ENCODE measurements around the gene TWSG1.

Gene TWSG1

GRCh38 chr18:9435041-9435440 lies 100.5 kb downstream of the TWSG1 start:
- H3K4me3 ChIP-seq (ENCODE audit: low read depth, low read length): no peak overlapping the region
- DNase-seq (ENCODE audit: low read depth): no peak
- no peak for TF ChIP-seq CTCF (conservative IDR thresholded peaks at IDR 0.05; ENCODE audit: low read depth, low read length)

- no peak overlapping the region for H3K4me3 ChIP-seq (ENCODE audit: low read depth, low read length)
- DNase-seq (ENCODE audit: low read depth): no peak
- no peak for TF ChIP-seq CTCF (conservative IDR thresholded peaks at IDR 0.05; ENCODE audit: low read depth, low read length)
Measured at GRCh38 chr18:9436206-9436929, 101.8 kb downstream of the TWSG1 start.

GRCh38 chr18:9437021-9437437 lies 102.5 kb downstream of the TWSG1 start:
- DNase-seq (ENCODE audit: low read depth): peak; percentile 20
- TF ChIP-seq CTCF (conservative IDR thresholded peaks at IDR 0.05; ENCODE audit: low read depth, low read length): no peak
- H3K4me3 ChIP-seq (ENCODE audit: low read depth, low read length): no peak overlapping the region

- no peak for DNase-seq (ENCODE audit: low read depth)
- no peak overlapping the region for H3K4me3 ChIP-seq (ENCODE audit: low read depth, low read length)
- no peak for TF ChIP-seq CTCF (conservative IDR thresholded peaks at IDR 0.05; ENCODE audit: low read depth, low read length)
Measured at GRCh38 chr18:9437672-9438071, 103.1 kb downstream of the TWSG1 start.

GRCh38 chr18:9441061-9441460 lies 106.5 kb downstream of the TWSG1 start:
- TF ChIP-seq CTCF (conservative IDR thresholded peaks at IDR 0.05; ENCODE audit: low read depth, low read length): no peak
- no peak for DNase-seq (ENCODE audit: low read depth)
- no peak overlapping the region for H3K4me3 ChIP-seq (ENCODE audit: low read depth, low read length)

- no peak for TF ChIP-seq CTCF (conservative IDR thresholded peaks at IDR 0.05; ENCODE audit: low read depth, low read length)
- no peak overlapping the region for H3K4me3 ChIP-seq (ENCODE audit: low read depth, low read length)
- no peak for DNase-seq (ENCODE audit: low read depth)
Measured at GRCh38 chr18:9444549-9444948, 110.0 kb downstream of the TWSG1 start.

- no peak for TF ChIP-seq CTCF (conservative IDR thresholded peaks at IDR 0.05; ENCODE audit: low read depth, low read length)
- no peak overlapping the region for H3K4me3 ChIP-seq (ENCODE audit: low read depth, low read length)
- DNase-seq (ENCODE audit: low read depth): no peak
Measured at GRCh38 chr18:9446839-9447238, 112.3 kb downstream of the TWSG1 start.
